LNCAP (cell line): ENCODE results near the gene ZNF701.

Experiments
- TF ChIP-seq, protein P1 (sequence below): fragments of 450-650 bp; IDR thresholded peaks from 2 replicates; pipeline ENCODE4 v1.5.1; 2017; ENCODE audit warnings: mild to moderate bottlenecking

ZNF701 gene

DNA sequence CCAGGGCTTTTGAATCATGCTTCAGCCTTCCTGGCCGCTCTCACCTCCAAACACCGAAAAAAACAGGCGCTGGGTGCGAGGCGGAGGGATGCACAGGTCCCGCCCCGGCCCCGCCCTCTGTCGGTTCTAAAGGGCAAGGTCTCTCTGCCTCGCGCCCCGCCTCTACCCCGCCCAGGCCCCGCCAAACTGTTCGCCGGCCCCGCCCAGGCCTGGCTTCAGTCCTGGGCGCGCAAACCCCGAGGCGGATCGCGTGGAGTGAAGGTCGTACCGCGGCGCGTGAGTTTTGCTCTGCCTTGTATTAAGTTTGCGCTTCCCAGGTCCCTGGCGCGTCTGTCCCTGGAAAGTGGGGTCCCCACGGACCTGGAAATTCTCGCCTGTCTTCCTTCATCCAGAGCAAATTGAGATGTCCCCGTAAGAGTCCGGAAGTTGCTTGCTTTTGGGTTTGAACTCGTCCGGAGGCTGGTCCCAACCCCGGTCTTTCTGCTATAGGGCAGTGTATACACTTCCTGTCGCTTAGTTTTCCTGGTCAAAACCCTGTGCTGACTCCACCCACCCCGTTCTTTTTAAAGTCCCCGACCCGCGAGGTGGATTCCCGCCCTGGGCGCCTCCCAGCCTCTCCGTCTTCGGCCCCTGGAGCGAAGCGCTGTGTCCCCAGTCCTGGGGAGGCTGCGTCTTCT lies 34.2 kb upstream of the ZNF701 start:
- TF ChIP-seq, protein P1, sequence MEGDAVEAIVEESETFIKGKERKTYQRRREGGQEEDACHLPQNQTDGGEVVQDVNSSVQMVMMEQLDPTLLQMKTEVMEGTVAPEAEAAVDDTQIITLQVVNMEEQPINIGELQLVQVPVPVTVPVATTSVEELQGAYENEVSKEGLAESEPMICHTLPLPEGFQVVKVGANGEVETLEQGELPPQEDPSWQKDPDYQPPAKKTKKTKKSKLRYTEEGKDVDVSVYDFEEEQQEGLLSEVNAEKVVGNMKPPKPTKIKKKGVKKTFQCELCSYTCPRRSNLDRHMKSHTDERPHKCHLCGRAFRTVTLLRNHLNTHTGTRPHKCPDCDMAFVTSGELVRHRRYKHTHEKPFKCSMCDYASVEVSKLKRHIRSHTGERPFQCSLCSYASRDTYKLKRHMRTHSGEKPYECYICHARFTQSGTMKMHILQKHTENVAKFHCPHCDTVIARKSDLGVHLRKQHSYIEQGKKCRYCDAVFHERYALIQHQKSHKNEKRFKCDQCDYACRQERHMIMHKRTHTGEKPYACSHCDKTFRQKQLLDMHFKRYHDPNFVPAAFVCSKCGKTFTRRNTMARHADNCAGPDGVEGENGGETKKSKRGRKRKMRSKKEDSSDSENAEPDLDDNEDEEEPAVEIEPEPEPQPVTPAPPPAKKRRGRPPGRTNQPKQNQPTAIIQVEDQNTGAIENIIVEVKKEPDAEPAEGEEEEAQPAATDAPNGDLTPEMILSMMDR = no peak

DNA sequence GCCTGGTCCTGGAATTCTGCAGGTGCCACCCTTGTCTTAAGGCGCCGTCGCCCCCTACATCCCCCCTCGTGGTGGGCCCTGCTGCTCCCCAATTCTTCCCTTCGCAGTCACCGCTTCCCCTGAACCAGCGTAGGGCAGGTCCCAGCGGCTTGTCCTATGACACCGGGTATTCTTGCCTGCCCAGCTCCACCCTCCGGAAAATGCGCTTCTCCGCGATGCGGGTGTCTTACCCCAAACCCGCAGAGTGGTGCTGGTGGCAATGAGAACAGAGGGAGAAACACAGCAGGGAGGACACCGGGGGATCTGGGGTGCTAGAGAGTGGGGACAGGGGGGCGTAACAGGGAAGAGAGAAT lies 33.7 kb upstream of the ZNF701 start:
- TF ChIP-seq, protein P1 = no peak

DNA sequence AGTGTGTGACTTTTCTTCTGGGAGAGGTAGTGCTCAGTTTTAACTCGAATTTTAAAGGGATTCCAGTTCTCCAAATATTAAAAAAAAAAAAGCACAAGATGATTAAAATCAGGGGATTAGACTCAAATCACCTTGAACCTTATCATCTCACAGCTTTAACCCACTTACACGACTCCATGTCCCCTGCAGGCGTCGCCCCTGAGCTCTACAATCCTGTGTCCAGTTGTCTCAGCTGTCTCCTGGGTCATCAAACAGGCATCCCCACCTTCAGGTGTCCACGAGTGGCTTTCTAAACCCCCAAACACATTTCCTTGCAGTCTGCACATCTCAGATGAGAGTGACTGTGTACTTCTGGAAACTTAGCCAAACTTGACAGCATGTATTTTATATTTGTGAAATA lies 28.5 kb upstream of the ZNF701 start:
- TF ChIP-seq, protein P1 = no peak

DNA sequence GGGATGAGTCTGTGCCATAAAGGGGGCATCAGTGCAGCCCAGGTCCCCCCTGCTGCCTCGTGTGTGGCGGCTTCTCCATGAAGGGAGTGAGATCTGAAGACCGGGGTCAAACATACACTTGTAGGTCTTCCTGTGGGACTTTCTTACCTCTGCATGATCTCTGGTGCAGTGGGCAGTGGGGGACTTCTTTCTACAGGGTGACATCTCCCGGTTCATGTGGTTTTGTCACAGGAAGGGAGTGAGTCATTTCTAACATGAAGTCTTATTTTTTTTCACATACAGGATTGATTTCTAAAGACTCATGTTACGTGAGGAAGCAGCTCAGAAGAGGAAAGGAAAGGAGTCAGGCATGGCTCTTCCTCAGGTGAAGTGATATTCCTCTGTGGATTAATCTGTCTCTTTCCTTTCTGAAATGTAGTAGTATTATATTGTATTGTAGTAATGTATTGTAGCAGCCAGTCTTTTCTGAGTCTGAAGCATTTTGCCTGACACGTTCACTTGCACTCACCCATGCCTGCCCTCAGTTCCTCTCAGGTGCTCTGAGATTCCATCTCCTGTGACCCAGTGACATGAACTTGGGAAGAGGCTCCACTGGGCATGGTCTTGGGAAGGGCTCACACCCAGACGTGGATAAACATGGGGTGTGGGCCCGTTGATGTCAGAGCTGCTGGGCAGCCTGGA lies 27.0 kb upstream of the ZNF701 start:
- TF ChIP-seq, protein P1 = no peak

DNA sequence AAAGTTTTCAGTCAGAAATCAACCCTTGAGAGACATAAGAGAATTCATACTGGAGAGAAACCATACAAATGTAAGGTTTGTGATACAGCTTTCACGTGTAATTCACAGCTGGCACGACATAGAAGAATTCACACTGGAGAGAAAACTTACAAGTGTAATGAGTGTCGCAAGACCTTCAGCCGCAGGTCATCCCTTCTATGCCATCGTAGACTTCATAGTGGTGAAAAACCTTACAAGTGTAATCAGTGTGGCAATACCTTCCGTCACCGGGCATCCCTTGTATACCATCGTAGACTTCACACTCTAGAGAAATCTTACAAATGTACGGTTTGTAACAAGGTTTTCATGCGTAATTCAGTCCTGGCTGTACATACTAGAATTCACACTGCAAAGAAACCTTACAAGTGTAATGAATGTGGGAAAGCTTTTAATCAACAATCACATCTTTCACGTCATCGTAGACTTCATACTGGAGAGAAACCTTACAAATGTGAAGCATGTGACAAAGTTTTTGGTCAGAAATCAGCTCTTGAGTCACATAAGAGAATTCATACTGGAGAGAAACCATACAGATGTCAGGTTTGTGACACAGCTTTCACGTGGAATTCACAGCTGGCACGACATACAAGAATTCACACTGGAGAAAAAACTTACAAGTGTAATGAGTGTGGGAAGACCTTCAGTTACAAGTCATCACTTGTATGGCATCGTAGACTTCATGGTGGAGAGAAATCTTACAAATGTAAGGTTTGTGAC lies 15.7 kb upstream of the ZNF701 start:
- TF ChIP-seq, protein P1 = no peak

DNA sequence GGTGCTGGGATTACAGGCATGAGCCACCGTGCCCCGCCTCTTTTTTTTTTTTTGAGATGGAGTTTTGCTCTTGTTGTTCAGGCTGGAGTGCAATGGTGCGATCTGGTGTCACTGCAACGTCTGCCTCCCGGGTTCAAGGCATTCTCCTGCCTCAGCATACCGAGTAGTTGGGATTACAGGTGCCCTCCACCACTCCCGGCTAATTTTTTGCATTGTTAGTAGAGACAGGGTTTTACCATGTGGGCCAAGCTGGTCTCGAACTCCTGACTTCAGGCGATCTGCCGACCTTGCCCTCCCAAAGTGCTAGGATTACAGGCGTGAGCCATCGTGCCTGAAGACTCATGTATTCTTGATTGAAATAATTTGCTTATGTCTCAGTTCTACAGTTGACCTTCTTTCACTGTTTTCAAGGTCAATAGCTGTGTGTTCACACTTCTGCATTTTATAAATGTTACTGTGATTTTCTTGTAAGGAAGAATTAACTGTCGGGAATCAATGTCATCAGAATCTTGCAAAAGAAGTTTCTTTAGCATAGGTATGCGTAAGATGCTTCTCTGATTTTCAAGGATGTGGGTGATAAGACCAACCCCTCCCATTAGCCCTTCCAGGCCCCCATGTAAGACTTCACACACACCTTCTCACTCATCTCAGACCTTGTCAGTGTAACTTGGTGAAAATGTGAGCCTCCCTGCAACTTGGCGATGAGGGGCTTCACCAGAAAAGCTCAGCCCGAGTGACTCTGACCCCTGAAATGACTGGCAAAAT lies 12.7 kb upstream of the ZNF701 start:
- TF ChIP-seq, protein P1 = no peak

DNA sequence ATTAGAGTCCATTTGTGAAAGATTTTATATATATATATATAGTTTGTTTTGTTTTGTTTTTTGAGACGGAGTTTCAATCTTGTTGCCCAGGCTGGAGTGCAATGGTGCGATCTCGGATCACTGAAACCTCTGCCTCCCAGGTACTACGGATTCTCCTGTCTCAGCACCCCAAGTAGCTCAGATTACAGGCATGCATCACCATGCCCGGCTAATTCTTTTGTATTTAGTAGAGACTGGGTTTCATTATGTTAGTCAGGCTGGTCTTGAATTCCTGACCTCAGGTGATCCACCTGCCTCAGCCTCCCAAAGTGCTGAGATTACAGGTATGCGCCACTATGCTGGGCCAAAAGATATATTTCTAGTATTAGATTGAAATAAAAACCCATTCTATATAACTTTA lies 4.0 kb upstream of the ZNF701 start:
- TF ChIP-seq, protein P1 = no peak
